DOHH2 (cell line): Measurements from ENCODE around the gene ERBB2.

Experiments used
- CTCF ChIP-seq: fragments of 200-600 bp; sonication (generic); IDR thresholded peaks from one replicate; pipeline ENCODE4 v1.5.1; 2014; ENCODE audit warnings: antibody characterized with exemption, mild to moderate bottlenecking, low read depth, low read length; ENCODE audit not compliant: poor library complexity, severe bottlenecking
- EZH2phosphoT487 ChIP-seq: fragments of 200-600 bp; sonication (generic); IDR thresholded peaks from 2 replicates; pipeline ENCODE4 v1.6.1; 2017; ENCODE audit warnings: borderline replicate concordance, mild to moderate bottlenecking, antibody characterized with exemption, low read length, moderate library complexity, mixed read lengths

GRCh38 chr17:39740357-39741111 lies 40.7 kb downstream of the ERBB2 start:
- TF ChIP-seq CTCF (no peak), EZH2phosphoT487 (no peak)
